Left lobe of liver (tissue), 2 donors: ENCODE results near the gene SSH3. TPM values are rescaled to one million over a fixed set of nuclear protein-coding genes. Genes with fewer than 3 reads are reported as not detected.

ENCODE experiments used
- ATAC-seq: fragments of 200-7000 bp; cut with Tn5 transposase; one replicate; pipeline ENCODE4 v1.9.1; 2020; ENCODE audit warnings: mild to moderate bottlenecking, moderate library complexity
- DNase-seq: peaks from one replicate; pipeline ENCODE4 v3.0.0-alpha.2; 2020; ENCODE audit warnings: low spot score
- total RNA-seq: library from RNA; stranded (reverse); gene quantifications from one replicate; pipeline ENCODE4 v1.2.1, GENCODE V29; 2021
- donor health status: DM: no; HTN: no; CAD: no; lungs with moderate emphysema.
- donor health status: DM: no; HTN: yes; CAD: no.

Gene SSH3
- total RNA-seq, 1 donor from 2014 or later = 18.2 TPM

GRCh38 chr11:67344264-67344663 is 40.9 kb downstream of the SSH3 start:
- DNase-seq (no peak), ATAC-seq (no peak)

DNA sequence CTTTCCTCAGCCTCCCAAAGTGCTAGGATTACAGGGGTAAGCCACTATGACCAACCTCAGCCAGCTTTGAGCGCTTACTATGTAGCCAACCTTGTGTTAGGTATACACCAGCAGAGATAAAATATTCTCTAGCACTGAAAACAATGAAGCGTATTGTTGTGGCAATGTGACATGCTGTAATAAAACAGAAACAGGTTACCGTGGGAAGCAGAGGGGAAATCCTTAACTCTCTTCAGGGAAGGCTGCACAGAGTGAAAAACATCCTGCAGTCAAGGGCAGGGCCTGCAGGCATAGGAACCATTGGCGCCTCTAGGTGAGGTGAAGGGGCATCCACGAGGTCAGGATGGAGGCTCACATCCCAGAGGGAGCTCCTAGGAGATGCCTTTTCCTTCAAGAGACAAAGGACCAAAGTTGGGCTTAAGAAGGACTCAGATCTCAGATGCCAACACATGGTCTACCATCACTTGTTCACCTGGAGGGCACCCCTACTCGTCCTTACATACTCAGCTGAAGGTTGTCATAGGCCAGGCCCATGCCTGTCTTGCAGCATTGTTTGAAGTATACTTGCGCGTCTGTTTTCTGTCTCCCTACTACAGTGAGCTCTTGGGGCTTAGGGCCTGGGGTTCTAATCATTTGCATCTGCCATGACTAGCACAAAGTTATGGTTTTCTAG is 42.1 kb downstream of the SSH3 start:
- ATAC-seq = no peak

GRCh38 chr11:67345920-67346819 is 42.8 kb downstream of the SSH3 start:
- DNase-seq (no peak), ATAC-seq (peak; percentile 56)

More for the DNA sequence above, 42.1 kb downstream of the SSH3 start:
- DNase-seq = no peak

DNA sequence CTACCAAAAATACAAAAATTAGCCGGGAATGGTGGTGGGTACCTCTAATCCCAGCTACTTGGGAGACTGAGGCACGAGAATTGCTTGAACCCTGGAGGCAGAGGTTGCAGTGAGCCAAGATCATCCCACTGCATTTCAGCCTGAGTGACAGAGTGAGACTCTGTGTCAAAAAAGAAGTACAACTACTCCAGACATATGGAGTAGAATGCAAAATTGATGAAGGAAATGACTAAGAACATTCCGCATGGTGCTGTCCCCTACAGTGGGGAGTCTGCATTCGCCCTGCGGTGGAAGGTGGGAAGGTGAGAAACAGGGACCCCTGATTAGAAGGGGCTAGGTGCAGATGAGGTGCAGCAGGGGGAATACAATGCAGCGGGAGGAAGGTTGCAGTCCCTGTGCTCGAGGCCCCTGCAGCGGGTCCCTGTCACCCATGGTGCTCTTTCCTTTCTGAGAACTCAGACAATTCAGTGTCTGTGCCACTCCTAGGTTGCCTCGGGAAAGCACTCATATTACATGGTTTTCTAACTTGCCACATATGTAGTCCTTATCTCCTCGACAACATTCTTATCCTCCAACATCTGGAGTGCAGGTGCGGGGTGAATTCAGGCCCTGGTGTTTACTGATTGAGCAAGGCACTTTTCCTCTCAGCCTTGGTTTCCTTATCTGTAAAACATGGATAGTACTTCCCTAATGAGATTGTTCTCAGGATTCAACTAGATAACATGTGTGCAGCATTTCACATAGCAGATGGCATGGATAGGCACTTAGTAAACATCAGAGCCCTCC is 44.8 kb downstream of the SSH3 start:
- DNase-seq (no peak), ATAC-seq (no peak)

GRCh38 chr11:67349036-67349435 is 45.7 kb downstream of the SSH3 start:
- DNase-seq (no peak), ATAC-seq (no peak)

DNA sequence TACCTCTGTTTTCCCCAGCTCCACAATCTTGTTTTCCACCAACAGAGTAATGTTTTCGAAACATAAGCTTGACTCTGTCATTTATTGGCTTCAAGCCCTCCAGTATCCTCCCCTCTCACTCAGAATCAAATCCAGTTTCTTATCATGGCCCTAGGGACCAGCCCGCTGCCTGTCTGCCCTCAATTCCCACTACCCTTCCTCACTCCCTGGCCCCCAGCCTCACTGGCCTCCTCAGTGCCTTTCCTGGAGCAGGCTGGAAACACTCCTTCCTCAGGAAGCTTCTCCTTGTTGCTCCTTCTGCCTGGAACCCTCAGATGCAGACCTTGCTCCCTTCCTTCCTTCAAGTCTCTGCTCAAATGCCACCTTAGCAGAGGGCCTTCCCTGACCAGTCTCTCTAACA is 46.1 kb downstream of the SSH3 start:
- no peak for ATAC-seq
- DNase-seq = no peak

- no peak for DNase-seq
- no peak for ATAC-seq
These were observed 46.7 kb downstream of the SSH3 start for GRCh38 chr11:67349928-67350465.

GRCh38 chr11:67351275-67352005 is 48.1 kb downstream of the SSH3 start:
- DNase-seq (peak; percentile 53), ATAC-seq (peak; percentile 25)

DNA sequence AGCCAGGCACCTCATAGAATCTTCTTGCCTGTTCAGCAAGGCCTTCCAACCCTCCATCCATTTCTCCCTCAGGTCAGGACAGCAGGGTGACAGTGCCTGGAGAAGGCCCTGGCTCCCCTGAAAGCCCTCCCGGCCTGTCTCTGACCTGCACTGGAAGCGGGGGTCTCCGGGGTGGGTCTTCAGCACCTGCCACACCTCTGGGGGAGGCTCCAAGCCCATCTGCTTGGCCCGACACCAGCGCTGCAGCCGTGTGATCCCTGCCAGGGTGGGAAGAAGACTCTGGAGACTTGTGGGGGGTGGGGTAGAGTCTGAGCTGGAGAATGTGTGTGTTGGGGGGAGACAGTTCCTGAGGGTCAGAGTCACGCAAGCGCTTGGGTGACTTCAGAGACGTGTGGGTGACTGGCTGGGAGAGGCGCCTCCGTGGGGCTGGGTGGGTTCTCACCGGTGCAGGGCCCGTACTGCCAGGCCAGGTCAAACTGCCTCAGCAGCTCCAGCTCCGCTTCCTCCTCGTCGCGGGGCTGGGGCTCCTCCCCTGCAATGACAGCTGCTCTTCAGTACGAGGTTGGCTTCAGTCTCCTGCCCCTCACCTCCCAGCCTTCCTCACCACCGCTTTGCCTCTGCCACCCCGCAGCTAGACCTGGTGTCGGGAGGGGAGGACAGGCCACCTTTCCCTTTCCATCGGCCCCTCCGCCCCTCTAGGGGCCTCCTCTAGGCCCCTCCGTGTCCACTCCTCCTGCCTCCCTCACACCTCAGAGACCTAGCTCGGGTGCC is 49.4 kb downstream of the SSH3 start:
- DNase-seq (peak; percentile 55), ATAC-seq (peak; percentile 13)

DNA sequence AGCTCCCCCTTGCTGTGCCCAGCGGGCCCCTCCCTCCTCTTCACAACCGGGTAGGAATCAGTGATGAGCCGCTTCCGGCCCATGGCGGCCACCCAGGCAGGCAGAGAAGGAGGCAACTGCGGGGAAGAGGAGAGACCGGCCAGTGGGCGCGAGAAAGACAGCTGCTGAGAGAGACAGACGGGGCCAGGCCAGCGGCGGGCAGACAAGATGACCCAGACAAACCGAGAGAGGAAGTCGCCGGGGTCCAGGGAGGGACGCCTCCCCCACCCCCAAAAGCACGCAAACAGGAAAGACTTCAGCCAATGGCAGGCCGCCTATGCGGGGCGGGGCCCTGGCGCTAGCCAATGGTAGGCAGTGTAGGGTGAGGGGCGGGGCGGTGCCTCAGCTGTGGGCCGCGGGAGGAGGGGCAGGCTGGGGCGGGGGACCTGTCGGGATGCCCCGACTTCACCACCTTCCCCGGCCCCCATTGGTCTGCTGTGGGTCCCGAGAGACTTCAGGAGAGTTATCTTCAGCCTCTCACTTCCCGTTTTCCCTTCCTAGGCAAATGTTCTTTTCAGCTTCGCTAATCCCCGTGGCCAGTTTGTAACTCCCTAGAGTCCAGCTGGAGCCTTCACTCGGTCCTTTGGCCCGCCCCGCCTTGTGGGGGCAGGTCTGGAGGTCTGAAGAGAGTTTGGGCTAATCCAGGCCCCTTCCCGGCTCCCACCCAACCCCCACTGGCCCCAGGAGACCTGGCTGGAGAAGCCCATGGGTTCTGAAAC is 50.2 kb downstream of the SSH3 start, which contains the start of gene POLD4:
TSS of gene POLD4 (minus strand) at position 230 of the 758 bp plus-strand sequence. CDS start at position 83, 147 bp downstream.
- peak; percentile 99 for DNase-seq
- peak; percentile 84 for ATAC-seq

DNA sequence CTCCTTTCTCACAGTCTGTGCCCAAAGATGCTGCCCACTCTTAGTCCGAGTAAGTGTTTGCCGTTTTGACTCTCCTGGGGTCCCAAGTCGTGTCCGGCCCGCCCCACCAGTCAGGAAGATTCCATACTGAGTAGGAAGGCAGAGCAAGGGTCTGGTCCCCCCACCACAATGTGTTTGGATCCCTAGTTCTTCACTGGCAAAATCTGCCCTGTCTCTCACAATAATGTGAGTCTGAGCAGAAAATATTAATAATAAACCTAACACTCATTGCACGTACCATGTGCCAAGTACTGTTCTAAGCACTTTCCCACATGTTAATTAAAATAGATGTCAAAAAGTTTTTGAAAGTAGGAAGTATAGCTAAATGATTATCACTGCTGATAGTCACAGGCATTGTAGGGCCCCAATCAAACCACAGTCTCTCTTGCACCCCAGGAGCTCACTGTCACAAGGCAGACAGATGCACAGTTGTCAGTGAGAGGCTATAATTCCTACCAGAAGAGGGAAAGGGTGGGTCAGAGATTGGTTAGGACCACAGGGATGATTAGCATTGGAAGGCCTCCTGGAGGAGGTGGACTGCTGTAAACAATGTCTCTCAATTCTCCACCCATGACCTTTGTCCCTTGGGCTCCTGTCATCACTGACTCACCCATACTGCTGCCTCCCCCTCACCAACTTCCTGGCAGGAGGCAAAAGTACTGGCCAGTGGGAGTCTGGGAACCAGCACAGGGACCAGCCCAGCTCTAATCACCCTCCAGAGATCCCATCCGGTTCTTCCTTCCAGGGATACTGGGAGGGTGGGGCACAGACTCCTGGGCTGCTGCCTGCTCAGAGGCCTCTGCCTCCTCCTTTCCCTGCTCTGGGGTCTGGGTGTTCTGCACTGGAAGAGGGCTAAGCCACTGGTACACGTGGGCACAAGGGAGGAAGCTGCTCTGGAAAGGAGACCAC is 51.0 kb downstream of the SSH3 start:
- peak; percentile 53 for ATAC-seq
- DNase-seq = peak; percentile 82

DNA sequence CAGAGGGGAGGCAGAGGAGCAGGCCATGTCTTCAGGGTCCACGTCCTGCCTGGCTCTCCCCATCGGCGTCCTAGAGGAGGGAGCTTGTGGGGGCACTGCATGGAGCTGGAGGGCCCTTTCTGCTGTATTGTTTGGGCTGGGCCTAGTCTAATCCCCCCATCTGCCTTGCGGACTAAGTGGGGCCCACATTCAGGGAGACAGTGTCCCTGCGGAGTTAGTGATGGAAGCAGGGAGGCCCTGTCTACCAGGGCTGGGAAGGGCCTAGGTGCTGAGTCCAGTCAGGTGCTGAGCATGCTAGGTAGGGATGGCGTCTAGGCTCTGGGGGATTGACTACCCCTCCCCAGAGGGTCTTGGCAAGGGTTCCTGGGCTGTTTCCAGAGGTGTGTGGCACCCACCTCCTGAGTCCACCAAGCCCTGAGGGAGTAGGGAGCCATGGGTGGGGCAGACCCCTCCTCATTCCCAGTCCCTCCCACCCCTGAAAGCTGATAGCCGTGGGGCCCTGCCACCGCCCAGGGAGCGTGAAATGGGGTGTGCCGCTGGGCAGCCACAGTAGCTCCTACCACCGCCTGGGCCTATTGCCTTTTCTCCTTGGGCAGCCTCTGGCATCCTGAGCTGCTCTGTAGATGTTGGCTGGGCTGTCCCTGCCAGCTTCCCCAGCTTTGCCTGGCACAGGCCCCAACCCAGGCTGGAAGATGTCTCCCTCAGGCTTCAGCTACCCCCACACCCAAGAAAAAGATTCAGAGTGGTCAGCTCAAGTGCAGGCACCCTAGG is 51.9 kb downstream of the SSH3 start:
- DNase-seq = no peak

GRCh38 chr11:67355794-67356386 is 52.6 kb downstream of the SSH3 start:
- DNase-seq = no peak
- no peak for ATAC-seq

More for the DNA sequence above, 51.9 kb downstream of the SSH3 start:
- no peak for ATAC-seq

- DNase-seq (no peak), ATAC-seq (no peak)
These were observed 53.1 kb downstream of the SSH3 start for GRCh38 chr11:67356387-67356863.

- peak; percentile 64 for DNase-seq
- ATAC-seq = peak; percentile 42
These were observed 53.7 kb downstream of the SSH3 start for GRCh38 chr11:67356864-67357561.
